GM18858 (cell line): Measurements from ENCODE around the gene UBE3B.
"Not testable (repeated sequence)": the region's sequence is repeated elsewhere in the genome, so short reads cannot be mapped to it uniquely, and the experiment has no call there.

ENCODE experiments used
- ATAC-seq: cut with Tn5 transposase; IDR thresholded peaks from one replicate; pipeline ENCODE4 v1.9.1; 2021; ENCODE audit not compliant: unreplicated experiment

Gene UBE3B

GRCh38 chr12:109473526-109474270 lies 3.7 kb upstream of the UBE3B start:
- ATAC-seq: not testable (repeated sequence)

DNA sequence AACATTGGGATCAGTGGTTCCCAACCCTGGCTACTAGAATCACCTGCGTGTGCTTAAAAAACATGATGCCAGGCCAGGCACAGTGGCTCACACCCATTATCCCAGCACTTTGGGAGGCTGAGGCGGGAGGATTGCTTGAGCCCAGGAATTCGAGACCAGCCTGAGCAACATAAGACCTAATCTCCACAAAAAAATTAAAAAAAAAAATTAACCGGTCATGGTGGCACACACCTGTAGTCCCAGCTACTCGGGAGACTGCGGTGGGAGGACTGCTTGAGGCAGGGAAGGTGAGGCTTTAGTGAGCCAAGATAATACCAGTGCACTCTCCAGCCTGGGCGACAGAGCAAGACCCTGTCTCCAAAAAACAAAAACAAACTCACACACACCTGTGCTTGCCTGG lies 2.3 kb upstream of the UBE3B start:
- no peak for ATAC-seq

DNA sequence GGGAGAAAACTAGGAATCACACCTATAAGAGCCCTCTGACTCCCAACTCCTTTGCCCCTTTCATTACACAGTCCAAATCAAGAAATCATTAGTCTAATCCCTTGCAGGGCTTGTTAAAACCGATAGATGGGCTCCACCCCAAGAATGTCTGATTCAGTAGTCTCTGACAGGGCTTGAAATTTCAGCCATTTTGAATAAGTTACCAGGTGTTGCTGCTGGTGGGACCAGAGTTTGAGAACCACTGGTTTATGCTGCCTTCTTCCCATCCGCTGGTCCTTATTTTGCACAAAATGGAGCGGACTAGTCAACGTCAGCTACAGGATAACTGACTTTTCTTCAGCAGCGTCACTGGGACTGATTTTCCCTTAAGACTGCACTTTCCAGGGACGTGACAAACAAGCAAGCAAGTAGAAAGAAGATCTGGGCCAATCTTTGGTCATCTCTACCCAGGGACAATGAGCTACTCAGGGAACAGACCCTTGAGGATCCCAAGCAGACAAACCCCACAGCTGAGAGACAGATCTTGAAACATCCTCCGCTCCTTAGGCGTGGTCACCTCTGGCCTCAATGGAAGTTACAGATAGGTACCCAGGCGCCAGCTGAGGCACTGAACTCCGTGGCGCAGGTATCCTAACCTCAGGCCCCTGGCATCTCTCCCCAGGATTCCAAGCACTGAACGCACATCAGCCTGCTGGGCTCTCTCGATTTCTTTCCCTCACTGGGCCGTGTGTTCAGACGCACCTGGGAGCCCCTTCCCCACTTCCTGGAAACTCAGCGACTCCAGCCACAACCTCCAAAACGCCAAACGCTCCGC lies 1.2 kb upstream of the UBE3B start:
- no peak for ATAC-seq

- no peak for ATAC-seq
Measured at GRCh38 chr12:109476807-109477184, 638 bp upstream of the UBE3B start.

DNA sequence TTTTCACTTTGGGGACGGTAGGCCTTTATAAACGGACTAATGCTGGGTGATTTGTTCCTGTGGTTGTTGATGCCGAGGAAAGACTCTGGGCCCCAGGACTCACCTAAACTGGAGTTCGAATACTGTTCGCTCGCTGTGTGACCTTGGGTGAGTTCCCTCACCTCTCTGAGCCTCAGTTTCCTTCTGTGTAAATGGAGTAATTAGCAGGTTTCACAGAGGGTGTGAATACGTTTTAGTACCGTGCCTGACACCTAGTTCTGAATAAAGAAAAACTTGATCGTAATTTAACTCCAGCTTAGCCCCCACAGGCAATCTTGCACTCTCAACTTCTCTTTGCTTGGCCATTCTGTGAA lies 505 bp downstream of the UBE3B start:
- ATAC-seq: no peak

GRCh38 chr12:109479761-109480160 lies 2.3 kb downstream of the UBE3B start:
- no peak for ATAC-seq

- ATAC-seq: no peak
Measured at GRCh38 chr12:109480356-109480755, 2.9 kb downstream of the UBE3B start.

GRCh38 chr12:109481863-109482262 lies 4.4 kb downstream of the UBE3B start:
- ATAC-seq: no peak

- no peak for ATAC-seq
Measured at GRCh38 chr12:109482491-109482890, 5.1 kb downstream of the UBE3B start.

GRCh38 chr12:109482894-109483293 lies 5.5 kb downstream of the UBE3B start:
- ATAC-seq: no peak

- no peak for ATAC-seq
Measured at GRCh38 chr12:109483346-109483745, 5.9 kb downstream of the UBE3B start.

GRCh38 chr12:109485201-109485600 lies 7.8 kb downstream of the UBE3B start:
- ATAC-seq: no peak

DNA sequence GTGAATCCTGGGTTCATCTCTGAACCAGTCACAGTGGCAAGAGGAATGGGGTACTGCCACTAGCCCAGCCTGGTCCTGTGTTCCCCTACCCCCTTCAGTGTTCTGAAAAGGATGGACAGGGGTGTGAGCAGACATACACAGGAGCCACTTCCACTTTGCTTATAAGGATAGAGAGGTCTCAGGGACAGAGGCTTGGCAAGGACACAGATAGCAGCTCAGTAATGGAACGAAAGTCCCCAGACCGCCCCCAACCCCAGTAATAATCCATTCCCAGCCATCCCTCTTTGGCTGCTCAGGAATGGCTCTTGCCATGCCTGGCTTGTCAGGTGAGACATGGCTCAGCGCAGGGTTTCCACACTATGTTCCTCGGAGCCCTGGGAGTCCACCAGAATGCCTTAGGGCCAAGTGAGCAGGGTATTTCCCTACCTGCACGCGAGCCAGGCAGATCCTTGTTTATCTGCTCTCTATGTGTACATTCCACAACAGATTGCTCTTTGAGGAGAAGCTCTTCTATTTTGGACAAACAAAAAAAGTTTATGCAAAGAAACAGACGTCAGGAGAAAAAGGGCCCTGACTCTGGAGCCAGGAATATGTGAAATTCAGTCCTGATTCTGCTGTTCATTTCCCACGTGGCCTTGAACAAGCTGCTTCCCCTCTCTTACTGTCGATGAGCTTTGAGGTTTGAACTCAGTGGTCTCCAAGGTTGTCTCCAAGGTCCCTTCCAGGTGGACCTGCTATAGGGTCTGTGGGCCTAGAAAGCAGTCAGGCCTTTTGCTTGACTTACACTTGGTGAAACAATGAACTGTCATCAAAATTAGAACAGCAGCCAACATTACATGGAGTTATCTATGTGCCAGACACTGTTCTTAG lies 10.0 kb downstream of the UBE3B start:
- no peak for ATAC-seq

DNA sequence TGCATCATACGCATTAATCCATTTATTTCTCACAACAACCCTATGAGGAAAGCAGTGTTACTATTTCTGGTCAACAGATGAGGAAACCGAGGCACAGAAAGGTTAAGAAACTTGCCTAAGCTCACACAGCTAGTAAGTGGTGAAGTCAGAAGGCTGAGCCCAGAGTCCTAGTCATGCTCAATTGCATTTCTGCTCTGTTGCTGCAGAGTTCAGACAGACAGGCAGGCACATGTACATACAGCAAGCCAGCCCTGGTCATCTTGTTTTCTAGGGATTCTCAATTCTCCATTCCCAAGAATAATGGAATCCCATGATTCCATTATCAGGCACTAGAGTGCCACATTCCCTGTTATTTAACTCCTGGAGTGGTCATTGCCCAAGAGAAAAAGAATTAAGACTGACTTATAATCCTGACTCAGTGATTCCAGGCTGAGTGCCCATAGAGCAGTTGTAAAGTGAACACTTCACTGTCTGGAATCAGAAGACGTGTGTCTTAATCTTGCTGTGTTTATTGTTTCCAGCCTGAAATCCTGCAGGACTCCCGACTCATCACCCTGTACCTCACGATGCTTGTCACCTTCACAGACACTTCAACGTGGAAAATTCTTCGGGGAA lies 10.7 kb downstream of the UBE3B start:
- no peak for ATAC-seq

- no peak for ATAC-seq
Measured at GRCh38 chr12:109489016-109489954, 11.9 kb downstream of the UBE3B start.

- ATAC-seq: no peak
Measured at GRCh38 chr12:109489955-109490565, 12.6 kb downstream of the UBE3B start.

DNA sequence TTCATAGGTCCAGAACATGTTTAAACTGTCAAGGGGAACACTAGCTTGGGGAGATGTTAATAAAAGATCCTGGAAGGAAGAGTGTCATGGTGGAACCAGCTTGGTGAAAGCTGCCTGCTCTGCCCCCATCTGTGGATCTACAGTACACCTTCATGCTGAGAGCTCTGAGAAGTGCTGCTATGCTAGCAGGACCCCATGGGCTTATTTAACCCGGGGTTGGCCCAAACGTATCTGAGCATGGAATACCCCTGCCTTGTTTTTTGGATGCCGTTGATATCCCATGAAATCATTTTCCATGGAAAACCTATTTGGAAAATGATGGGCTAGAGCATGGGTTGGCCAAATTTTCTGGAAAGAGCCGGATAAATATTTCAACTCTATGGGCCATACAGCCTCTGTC lies 14.2 kb downstream of the UBE3B start:
- no peak for ATAC-seq

- no peak for ATAC-seq
Measured at GRCh38 chr12:109492371-109492770, 14.9 kb downstream of the UBE3B start.

DNA sequence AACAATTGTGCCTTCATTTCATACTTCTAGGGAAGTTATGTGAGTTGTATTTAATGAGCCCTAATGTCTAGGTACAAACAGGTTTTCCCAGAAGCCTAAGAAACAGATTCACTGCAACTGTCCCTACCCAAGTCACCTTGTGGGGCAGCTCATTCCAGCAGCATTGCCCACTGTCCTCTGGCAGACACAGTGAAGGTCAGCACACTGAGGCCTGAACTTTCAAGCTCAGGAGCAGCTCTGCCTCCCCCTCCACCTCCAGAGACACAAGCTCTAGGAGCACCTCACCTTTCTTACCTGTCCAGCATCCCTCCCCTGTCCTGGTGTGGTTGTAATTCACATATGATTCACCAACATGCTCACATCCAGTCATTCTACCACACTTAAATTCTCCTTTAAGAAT lies 15.7 kb downstream of the UBE3B start:
- ATAC-seq: no peak

DNA sequence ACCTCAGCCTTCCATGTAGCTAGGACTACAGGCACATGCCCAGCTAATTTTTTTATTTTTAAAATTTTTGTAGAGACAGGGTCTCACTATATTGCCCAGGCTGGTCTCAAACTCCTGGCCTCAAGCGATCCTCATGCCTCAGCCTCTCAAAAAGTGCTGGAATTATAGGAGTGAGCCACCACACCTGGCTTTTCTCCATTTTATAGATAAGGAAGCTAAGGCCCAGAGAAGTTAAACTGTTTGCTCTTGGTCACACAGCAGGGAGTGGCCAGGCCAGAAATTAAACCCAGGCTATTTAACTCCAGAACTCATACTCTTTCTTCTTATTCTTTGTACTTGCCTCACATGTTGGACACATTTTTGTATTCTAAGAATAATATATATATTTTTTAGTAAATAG lies 16.5 kb downstream of the UBE3B start:
- no peak for ATAC-seq
